GM12878 (cell line): Measurements from ENCODE around the gene SNTA1. TPM values are rescaled to one million over a fixed set of nuclear protein-coding genes. Genes with fewer than 3 reads are reported as not detected.

Experiments used
- ATAC-seq: fragments of 200-7000 bp; cut with Tn5 transposase; 3 replicates; pipeline ENCODE4 v1.9.1; 2020; ENCODE audit warnings: mild to moderate bottlenecking, moderate library complexity
- BruUV-seq: library from RNA; stranded (reverse); fragments of 400-500 nt; replicated peaks from 2 replicates; lab custom pipeline; 2021; lab: Mats Ljungman, UMichigan
- CTCF ChIA-PET: fragments of 300-600 bp; sonication (Branson Sonifier 250); formaldehyde crosslinking; extraction: SDS; loops from one replicate; lab custom pipeline; 2021; ENCODE audit warnings: inconsistent platforms; lab: Yijun Ruan, JAX
- POLR2A ChIA-PET: fragments of 350-600 bp; formaldehyde crosslinking; extraction: SDS; loops from one replicate; lab custom pipeline; 2021; ENCODE audit warnings: inconsistent platforms; lab: Charles Lee
- RAD21 ChIA-PET: fragments of 300-600 bp; sonication (Branson Sonifier 250); formaldehyde crosslinking; loops from one replicate; lab custom pipeline; 2023; ENCODE audit warnings: antibody characterized with exemption; ENCODE audit not compliant: unreplicated experiment; lab: Charles Lee
- SMC1A ChIA-PET: fragments of 300-600 bp; sonication (Branson Sonifier 250); formaldehyde crosslinking; loops from one replicate; lab custom pipeline; 2023; ENCODE audit not compliant: unreplicated experiment, uncharacterized antibody; lab: Charles Lee
- DNase-seq: peaks from one replicate; pipeline ENCODE4 v3.0.0-alpha.2; 2011; ENCODE audit warnings: low read depth, low spot score
- FAIRE-seq: peaks from 3 replicates; lab custom pipeline; 2011; peaks lifted over from hg19 to GRCh38; lab: Jason Lieb, UNC
- H2AFZ ChIP-seq: 2 replicates; pipeline ENCODE4 v1.6.0; 2011; ENCODE audit warnings: low read depth, low read length, control low read depth; ENCODE audit not compliant: control insufficient read depth
- H3K27ac ChIP-seq: 2 replicates; pipeline ENCODE4 v1.5.1; 2011; ENCODE audit warnings: control low read depth; ENCODE audit not compliant: control insufficient read depth, insufficient read depth
- H3K27me3 ChIP-seq, 2 experiments: replicated peaks in 1 of 2; 2 replicates each; pipeline versions ENCODE4 v1.6.0 to v1.6.1; 2011; ENCODE audit warnings: low read length in 1 of 2; ENCODE audit not compliant: control insufficient read depth in 2 of 2, insufficient read depth in 2 of 2
- H3K36me3 ChIP-seq, 2 experiments: 2 replicates each; pipeline ENCODE4 v1.5.1; 2011; ENCODE audit warnings: low read length in 1 of 2; ENCODE audit not compliant: control insufficient read depth in 2 of 2, insufficient read depth in 2 of 2
- H3K4me1 ChIP-seq: 2 replicates; pipeline ENCODE4 v1.6.1; 2011; ENCODE audit warnings: mild to moderate bottlenecking, low read length, moderate library complexity, mixed read lengths; ENCODE audit not compliant: control insufficient read depth, insufficient read depth
- H3K4me2 ChIP-seq: 2 replicates; pipeline ENCODE4 v1.6.0; 2011; ENCODE audit warnings: control low read depth; ENCODE audit not compliant: control insufficient read depth, insufficient read depth
- H3K4me3 ChIP-seq: fragments of 200-600 bp; sonication (generic); 2 replicates; pipeline ENCODE4 v1.5.1; 2016
- H3K79me2 ChIP-seq: 2 replicates; pipeline ENCODE4 v1.6.0; 2011; ENCODE audit warnings: low read length; ENCODE audit not compliant: control insufficient read depth, insufficient read depth
- H3K9ac ChIP-seq: 2 replicates; pipeline ENCODE4 v1.8.0; 2011; ENCODE audit warnings: low read length, control low read depth, mixed read lengths; ENCODE audit not compliant: control insufficient read depth, insufficient read depth
- H3K9me3 ChIP-seq: replicated peaks from 3 replicates; pipeline ENCODE4 v1.5.1; 2011; ENCODE audit warnings: mild to moderate bottlenecking, low read length; ENCODE audit not compliant: control insufficient read depth, insufficient read depth
- H4K20me1 ChIP-seq: 2 replicates; pipeline ENCODE4 v1.6.0; 2011; ENCODE audit not compliant: control insufficient read depth, insufficient read depth
- BHLHE40 ChIP-seq, 2 experiments: fragments of 450-650 bp in 1 of 2; IDR thresholded peaks; 2 replicates each; pipeline ENCODE4 v1.6.1; 2011 to 2017; ENCODE audit warnings: low read depth in 2 of 2, borderline replicate concordance in 1 of 2, improper control_type of control experiment in 1 of 2, low read length in 1 of 2, mild to moderate bottlenecking in 1 of 2
- BMI1 ChIP-seq: fragments of 450-650 bp; IDR thresholded peaks from 2 replicates; pipeline ENCODE4 v1.6.1; 2016; ENCODE audit warnings: mild to moderate bottlenecking, moderate library complexity, borderline replicate concordance
- EP300 ChIP-seq, 2 experiments: fragments of 150-350 bp in 1 of 2; IDR thresholded peaks; 2 replicates each; pipeline ENCODE4 v1.6.1; 2011 to 2012; ENCODE audit warnings: low read depth in 2 of 2, low read length in 2 of 2, borderline replicate concordance in 1 of 2, improper control_type of control experiment in 1 of 2, inconsistent platforms in 1 of 2; ENCODE audit not compliant: control insufficient read depth in 1 of 2
- HCFC1 ChIP-seq: fragments of 150-350 bp; IDR thresholded peaks from 2 replicates; pipeline ENCODE4 v1.6.1; 2014; ENCODE audit warnings: low read length
- IRF5 ChIP-seq: fragments of 450-650 bp; IDR thresholded peaks from 2 replicates; pipeline ENCODE4 v1.6.1; 2017; ENCODE audit warnings: borderline replicate concordance
- MYB ChIP-seq: fragments of 150-350 bp; IDR thresholded peaks from 2 replicates; pipeline ENCODE4 v1.6.1; 2014; ENCODE audit warnings: mild to moderate bottlenecking, low read depth, low read length, borderline replicate concordance
- NBN ChIP-seq: fragments of 450-650 bp; IDR thresholded peaks from 2 replicates; pipeline ENCODE4 v1.6.1; 2016
- NFYA ChIP-seq: IDR thresholded peaks from 2 replicates; pipeline ENCODE4 v1.6.1; 2011; ENCODE audit warnings: low read depth, mild to moderate bottlenecking, low read length, improper control_type of control experiment, borderline replicate concordance
- NR2C1 ChIP-seq: fragments of 450-650 bp; IDR thresholded peaks from 2 replicates; pipeline ENCODE4 v1.6.1; 2017; ENCODE audit warnings: antibody characterized with exemption, mild to moderate bottlenecking, moderate library complexity
- RAD21 ChIP-seq: IDR thresholded peaks from 2 replicates; pipeline ENCODE4 v1.6.1; 2011; ENCODE audit warnings: mild to moderate bottlenecking, low read depth, low read length, moderate library complexity; ENCODE audit not compliant: insufficient read depth
- RFX5 ChIP-seq: IDR thresholded peaks from 2 replicates; pipeline ENCODE4 v1.6.1; 2011; ENCODE audit warnings: low read depth, low read length, improper control_type of control experiment
- ZBTB40 ChIP-seq: fragments of 450-650 bp; IDR thresholded peaks from 2 replicates; pipeline ENCODE4 v1.6.1; 2016; ENCODE audit warnings: mild to moderate bottlenecking, moderate library complexity, borderline replicate concordance
- ZNF384 ChIP-seq: IDR thresholded peaks from 2 replicates; pipeline ENCODE4 v1.6.1; 2012; ENCODE audit warnings: low read depth, mild to moderate bottlenecking, low read length, improper control_type of control experiment, borderline replicate concordance
- WGBS: methylation state at CpG from one replicate; pipeline ENCODE4 v1.1.6; 2016; ENCODE audit warnings: low lambda C conversion rate; ENCODE audit not compliant: insufficient replicate concordance, insufficient coverage; ENCODE audit errors: missing lambda C conversion rate; 5-methylcytosine and 5-hydroxymethylcytosine counted together
- in situ Hi-C: fragments of 300-500 bp; cut with MboI; formaldehyde crosslinking; loops from 9 replicates; pipeline ENCODE4 v1.14.3; 2018; ENCODE audit warnings: mixed read lengths
- intact Hi-C: fragments of 100-400 bp; cut with micrococcal nuclease; formaldehyde crosslinking; loops from one replicate; pipeline ENCODE4 v1.14.2; 2022; ENCODE audit not compliant: unreplicated experiment
- polyA plus RNA-seq, 11 experiments: library from polyadenylated mRNA; depleted of rRNA in 4 of 11; unstranded in 6 of 11; stranded (reverse) in 5 of 11; fragments of >200 nt; fragmentation: Nextera tagmentation in 4 of 11; fragmentation: Illumina TruSeq in 1 of 11; extraction: Ambion mirVana in 4 of 11; extraction: Trizol in 1 of 11; gene quantifications; 1 replicate in 1 of 11; 2 replicates in 10 of 11; pipeline versions ENCODE4 v1.2.1 to v1.2.3, GENCODE V29; 2011 to 2016; ENCODE audit warnings: inconsistent platforms in 2 of 11, missing spikeins in 2 of 11, low read depth in 1 of 11
- total RNA-seq, 4 experiments: library from RNA; depleted of rRNA in 3 of 4; stranded (reverse); fragments of >200 nt in 3 of 4; fragmentation: Illumina TruSeq in 1 of 4; extraction: Trizol in 1 of 4; gene quantifications; 2 replicates each; pipeline versions ENCODE4 v1.2.1 to v1.2.3, GENCODE V29; 2013 to 2021
- TF ChIP-seq, protein P1 (sequence below): fragments of 450-650 bp; IDR thresholded peaks from 2 replicates; pipeline ENCODE4 v1.6.1; 2017; ENCODE audit warnings: low read depth, mild to moderate bottlenecking, moderate library complexity

SNTA1 gene
- total and polyA plus RNA-seq, 10 of the 15 experiments (the other 5 are each of a cell fraction or from before 2014, with no cell fraction given) = 0.26 to 5.1 (median 1.8) TPM

GRCh38 chr20:33472868-33473435, 29.4 kb upstream of the SNTA1 start:
- FAIRE-seq (no peak), DNase-seq (no peak), ATAC-seq (no peak)
- Histone ChIP-seq H3K4me3 (no peak overlapping the region), H3K9me3 (no peaks in the 10 kb centered on the region), H4K20me1 (no peaks in the 10 kb centered on the region), H3K36me3 (no peaks in the 10 kb centered on the region), H3K4me2 (no peak overlapping the region), H3K4me1 (no peaks in the 10 kb centered on the region), H3K9ac (no peak overlapping the region), H3K79me2 (no peaks in the 10 kb centered on the region), H2AFZ (no peak overlapping the region), H3K27me3 (no peaks in the 10 kb centered on the region), H3K27ac (no peak overlapping the region)
- WGBS = 56% methylated on average over 7 of the region's 7 CpGs
- POLR2A ChIA-PET = no interaction called here
- CTCF ChIA-PET = interaction anchor here (0.7 to 1.2 kb wide), 3 partner anchors 28 to 195 kb away, joined by 3 read pairs; no protein-coding TSS in a partner anchor
- RAD21 ChIA-PET = interaction anchor here (0.6 to 1.8 kb wide), 2 partner anchors 179 to 195 kb away, joined by 3 to 4 read pairs; no protein-coding TSS in a partner anchor
- SMC1A ChIA-PET = interaction anchor here (0.6 kb wide), 1 partner anchor 43 kb away, joined by 3 read pairs; no protein-coding TSS in a partner anchor
- TF ChIP-seq, protein P1, sequence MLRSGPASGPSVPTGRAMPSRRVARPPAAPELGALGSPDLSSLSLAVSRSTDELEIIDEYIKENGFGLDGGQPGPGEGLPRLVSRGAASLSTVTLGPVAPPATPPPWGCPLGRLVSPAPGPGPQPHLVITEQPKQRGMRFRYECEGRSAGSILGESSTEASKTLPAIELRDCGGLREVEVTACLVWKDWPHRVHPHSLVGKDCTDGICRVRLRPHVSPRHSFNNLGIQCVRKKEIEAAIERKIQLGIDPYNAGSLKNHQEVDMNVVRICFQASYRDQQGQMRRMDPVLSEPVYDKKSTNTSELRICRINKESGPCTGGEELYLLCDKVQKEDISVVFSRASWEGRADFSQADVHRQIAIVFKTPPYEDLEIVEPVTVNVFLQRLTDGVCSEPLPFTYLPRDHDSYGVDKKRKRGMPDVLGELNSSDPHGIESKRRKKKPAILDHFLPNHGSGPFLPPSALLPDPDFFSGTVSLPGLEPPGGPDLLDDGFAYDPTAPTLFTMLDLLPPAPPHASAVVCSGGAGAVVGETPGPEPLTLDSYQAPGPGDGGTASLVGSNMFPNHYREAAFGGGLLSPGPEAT = no peak
- TF ChIP-seq RAD21 (no peak), MYB (no peak), IRF5 (no peak), ZNF384 (no peak), EP300 (IDR thresholded peaks at IDR 0.05; ENCODE audit: borderline replicate concordance in 1 of 2, control insufficient read depth in 1 of 2, low read depth in 2 of 2, low read length in 2 of 2) (no peak), NR2C1 (no peak), HCFC1 (no peak), BHLHE40 (IDR thresholded peaks at IDR 0.05; ENCODE audit: borderline replicate concordance in 1 of 2, low read depth in 2 of 2, low read length in 1 of 2) (no peak), ZBTB40 (no peak), BMI1 (no peak), NFYA (no peak), RFX5 (no peak), NBN (no peak)
- in situ Hi-C loops (no loop called here), intact Hi-C loops (no loop called here)
- BruUV-seq = no TSS peak
